Measurements from ENCODE around the gene TIMP3. TPM values are rescaled to one million over a fixed set of nuclear protein-coding genes. Genes with fewer than 3 reads are reported as not detected.

The TIMP3 gene
- total RNA-seq, 1 donor from 2014 or later, result not detected

GRCh38 chr22:32877196-32877595 is 75.7 kb downstream of the TIMP3 start:
- intact Hi-C loops (cut with micrococcal nuclease), result no loop called here

GRCh38 chr22:32879550-32879949 is 78.0 kb downstream of the TIMP3 start:
- intact Hi-C loops (cut with micrococcal nuclease), result no loop called here

DNA sequence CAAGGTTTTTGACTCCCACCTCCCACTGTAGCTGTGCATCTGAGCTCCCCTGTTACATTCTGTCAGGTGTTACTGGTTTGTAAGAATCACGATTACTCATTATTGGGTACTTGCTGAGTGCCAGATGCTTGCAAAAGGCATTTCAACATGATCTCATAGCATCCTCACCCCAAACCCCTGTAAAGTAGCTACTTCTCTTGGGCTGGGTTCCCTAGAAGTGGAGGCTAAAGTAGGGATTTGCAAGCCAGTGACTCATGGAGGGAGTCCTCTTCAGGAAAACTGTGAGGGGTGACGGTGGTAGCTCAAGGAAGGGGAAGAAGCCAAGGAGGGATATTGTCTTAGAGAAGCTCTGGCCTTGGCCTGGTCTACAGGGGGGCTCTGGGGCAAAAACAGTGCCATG is 78.6 kb downstream of the TIMP3 start:
- intact Hi-C loops (cut with micrococcal nuclease), result no loop called here

DNA sequence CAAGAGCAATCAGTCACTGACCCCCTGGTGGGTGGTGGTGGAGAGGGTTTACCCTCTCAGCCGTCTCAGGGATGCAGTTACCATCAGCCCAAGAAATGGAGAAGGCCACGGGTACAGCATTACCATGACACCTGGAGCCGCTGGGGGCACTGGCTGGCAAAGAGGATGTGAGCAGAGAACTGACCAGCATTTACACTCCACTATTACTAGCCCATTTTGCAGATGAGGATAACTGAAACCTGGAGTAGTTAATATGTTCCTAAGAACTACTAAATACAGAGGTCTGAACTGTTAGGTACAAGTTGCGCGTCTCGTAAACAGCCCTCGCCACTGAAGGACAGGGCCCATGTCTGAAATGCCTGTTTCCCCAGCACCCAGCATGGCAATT is 79.0 kb downstream of the TIMP3 start:
- intact Hi-C loops (cut with micrococcal nuclease), result no loop called here

DNA sequence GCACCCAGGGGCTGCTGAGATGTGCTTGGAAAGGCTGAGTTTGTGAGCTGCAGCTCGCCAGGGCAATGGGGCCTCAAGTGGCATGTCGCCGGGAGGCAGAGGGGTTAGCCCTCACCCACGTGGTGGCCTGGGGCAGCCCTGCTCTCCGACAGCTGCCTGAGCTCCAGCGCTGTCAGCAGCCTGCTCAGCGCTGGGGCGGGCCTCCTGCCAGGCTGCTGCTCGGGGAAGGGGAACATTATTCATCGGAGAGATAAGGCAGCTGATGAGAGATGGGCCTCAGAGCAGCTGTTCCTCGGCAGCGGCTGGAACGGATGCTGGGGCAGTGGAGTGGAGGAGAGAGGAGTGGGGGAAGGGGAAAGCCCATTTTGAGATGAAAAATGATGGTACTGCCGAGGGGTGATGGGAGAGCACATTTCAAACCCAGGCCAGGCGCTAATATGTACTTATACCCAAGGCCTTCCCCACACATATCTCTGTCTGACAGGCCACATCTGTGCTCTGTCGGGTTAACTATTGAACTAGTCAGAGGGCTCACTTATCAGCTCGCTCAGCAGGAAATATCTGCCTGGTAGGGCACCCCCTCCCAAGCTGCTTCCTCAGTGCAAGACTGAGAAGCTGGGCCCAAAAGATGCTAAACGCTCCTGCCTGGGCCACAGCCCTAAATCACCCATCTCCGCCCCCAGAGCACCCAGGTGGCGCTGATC is 79.5 kb downstream of the TIMP3 start:
- intact Hi-C loops (cut with micrococcal nuclease), result no loop called here

- intact Hi-C loops (cut with micrococcal nuclease), result no loop called here
These were observed 80.9 kb downstream of the TIMP3 start for GRCh38 chr22:32882360-32882755.

GRCh38 chr22:32882774-32883530 is 81.4 kb downstream of the TIMP3 start:
- intact Hi-C loops (cut with micrococcal nuclease), result no loop called here

DNA sequence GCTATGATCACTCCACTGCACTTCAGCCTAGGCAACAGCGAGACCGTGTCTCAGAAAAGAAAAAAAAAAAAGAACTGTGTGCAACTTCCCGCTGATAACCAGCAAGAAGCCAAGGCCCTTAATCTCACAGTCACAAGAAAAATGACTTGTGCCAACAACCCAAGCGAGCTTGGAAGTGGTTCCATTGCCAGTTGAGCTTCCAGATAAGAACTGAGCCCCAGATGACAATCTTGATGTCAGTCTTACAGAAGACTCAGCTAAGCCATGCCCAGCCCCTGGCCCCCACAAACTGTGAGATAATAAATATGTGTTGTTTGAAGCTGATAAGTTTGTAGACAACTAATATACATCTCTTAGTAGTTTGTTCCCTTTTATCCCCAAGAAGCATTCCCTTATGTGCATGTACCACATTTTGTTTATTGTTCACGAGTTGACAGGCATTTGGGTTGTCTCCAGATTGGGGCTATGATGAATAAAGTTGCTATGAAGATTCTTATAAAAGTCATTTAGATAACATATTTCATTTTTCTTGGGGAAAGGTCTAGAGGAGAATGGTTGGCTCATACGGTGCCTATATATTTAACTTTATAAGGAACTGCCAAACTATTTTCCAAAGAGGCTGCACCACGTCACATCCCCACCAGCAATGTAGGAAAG is 85.9 kb downstream of the TIMP3 start:
- intact Hi-C loops (cut with micrococcal nuclease), result no loop called here

DNA sequence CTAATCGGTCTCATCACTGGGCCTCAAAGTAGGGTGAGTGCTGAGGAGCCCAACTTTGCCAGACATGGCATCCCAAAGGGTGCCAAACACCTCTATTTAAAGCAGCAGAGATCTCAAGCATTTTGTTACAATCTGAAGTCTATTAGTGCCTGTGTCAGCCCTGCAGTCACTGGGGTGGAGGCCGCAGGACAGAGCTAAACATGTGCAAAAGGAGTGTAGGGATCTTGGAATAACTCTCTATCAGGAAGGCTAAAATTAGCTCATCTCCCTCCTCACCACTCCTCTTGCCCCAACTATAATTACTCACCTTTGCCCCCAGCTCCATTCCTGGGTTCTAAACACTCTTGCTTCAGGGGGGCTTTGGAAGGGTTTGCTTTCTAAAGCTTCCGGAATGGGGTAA is 87.5 kb downstream of the TIMP3 start:
- intact Hi-C loops (cut with micrococcal nuclease), result no loop called here

GRCh38 chr22:32896891-32897290 is 95.4 kb downstream of the TIMP3 start:
- intact Hi-C loops (cut with micrococcal nuclease), result no loop called here

DNA sequence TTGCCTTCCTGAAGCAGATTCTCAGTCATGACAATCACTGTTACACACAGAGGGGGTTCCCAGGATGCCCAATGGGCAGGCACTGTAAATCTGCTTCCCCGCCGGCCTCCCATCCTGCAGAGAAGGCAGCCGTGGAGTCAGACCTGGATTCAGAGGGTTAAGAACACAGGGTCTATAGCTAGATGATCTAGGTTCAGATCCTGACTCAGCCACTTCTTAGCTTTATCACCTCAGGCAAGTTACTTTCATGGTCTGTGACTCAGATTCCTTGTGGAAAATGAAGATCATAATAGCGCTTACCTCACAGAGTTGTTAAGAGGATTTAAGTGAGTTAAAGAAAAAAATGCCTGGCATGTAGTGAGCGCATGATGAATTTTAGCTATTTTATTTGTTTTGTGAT is 95.9 kb downstream of the TIMP3 start:
- intact Hi-C loops (cut with micrococcal nuclease), result no loop called here

DNA sequence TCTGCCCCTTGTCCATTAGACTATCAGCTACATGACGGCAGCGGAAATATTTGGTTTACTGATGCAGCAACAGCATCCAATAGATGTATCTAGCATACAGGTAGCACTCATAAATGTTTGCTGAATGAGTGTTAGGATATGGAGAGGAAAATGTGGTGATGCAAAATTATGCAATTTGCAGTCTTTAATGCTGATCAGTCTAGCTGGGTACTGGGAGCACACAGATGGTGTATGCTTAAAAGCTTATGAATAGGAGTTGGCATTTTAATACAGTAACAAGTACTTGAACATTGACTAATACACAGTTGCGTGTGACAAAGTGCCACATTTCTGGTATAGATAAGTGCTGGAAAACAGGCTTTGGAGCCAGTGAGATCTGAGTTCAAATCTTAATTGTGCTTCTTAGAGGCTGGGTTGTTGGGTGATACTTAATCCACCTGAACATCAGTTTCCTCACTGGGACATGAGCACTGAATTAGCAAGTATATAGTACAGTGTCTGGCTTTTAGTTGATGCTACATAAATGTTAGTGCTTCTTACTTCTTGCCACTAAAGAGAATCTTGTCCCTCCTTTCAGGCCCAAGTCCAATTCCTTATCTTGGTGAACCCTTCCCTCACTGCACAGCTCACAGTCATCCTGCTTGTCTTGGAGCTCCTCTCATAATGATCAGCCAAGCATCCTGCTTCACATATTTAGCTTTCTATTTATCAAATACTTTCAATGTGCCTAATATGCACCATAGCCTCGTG is 99.6 kb downstream of the TIMP3 start:
- intact Hi-C loops (cut with micrococcal nuclease), result no loop called here

GRCh38 chr22:32901925-32902324 is 100.4 kb downstream of the TIMP3 start:
- intact Hi-C loops (cut with micrococcal nuclease), result no loop called here

- intact Hi-C loops (cut with micrococcal nuclease), result no loop called here
These were observed 102.0 kb downstream of the TIMP3 start for GRCh38 chr22:32903507-32903906.

DNA sequence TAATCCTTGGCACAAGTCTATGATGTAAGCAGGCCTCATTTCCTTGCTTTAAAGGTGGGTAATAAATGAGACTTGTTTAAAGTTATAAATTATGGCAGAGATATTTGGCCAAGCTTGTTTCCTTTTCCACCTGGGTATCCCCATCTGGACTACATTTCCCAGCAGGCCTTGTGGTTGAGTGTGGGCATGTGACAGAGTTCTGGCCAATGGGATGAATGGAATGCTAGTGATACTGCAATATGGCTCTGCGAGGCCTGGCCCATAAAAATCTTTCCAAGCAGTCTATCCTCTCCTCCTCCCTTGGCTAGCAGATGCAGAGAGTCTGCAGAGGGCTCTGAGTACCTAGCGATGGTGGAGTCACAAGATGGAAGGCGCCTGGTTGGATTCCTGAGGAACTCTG is 102.5 kb downstream of the TIMP3 start:
- intact Hi-C loops (cut with micrococcal nuclease), result no loop called here

DNA sequence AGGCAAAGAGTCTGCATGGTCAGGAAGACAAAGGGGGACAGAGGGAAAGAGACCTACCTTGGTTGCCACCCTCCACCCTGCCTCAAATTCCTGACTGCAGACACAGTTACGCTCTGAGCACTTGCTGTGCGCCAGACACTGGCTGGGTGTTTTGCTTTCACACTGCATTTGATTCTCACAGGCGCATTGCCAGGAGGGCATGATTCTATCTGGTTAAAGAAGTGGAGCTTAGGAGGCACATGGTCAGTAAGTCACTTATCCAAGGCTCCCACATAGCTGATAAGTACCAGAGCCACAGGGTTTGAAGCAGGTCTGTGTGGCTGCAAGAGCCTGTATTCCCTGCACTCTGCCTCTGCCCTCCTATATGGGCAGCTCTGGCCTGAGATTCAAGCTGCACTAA is 103.9 kb downstream of the TIMP3 start:
- intact Hi-C loops (cut with micrococcal nuclease), result no loop called here

GRCh38 chr22:32909581-32910428 is 108.3 kb downstream of the TIMP3 start:
- intact Hi-C loops (cut with micrococcal nuclease), result no loop called here

DNA sequence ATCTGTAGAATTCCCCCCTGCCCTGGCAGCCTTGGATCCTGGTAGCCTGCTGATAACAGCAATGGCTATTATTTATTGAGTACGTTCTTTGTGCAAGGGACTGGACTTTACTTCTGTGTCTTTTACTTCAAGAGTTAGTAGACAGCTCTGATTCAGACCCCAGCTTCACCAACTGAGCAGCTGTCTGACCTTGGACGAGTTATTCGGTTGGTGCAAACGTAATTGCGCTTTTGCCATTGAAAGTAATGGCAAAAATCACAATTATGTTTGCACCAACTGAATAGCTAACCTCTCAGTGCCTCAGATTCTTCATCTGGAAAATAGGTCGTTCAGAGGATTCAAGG is 108.9 kb downstream of the TIMP3 start:
- intact Hi-C loops (cut with micrococcal nuclease), result no loop called here

- intact Hi-C loops (cut with micrococcal nuclease), result no loop called here
These were observed 110.0 kb downstream of the TIMP3 start for GRCh38 chr22:32911503-32911902.

All from T-helper 1 cell treated with Interleukin-12 subunit alpha and Interleukin-12 subunit beta and Interleukin-4 antibody, amounts not matched to agents 30 ng/mL and 1 ng/mL, for 36 hours (primary cell).